ENCODE measurements around the gene EPS15.

DNA sequence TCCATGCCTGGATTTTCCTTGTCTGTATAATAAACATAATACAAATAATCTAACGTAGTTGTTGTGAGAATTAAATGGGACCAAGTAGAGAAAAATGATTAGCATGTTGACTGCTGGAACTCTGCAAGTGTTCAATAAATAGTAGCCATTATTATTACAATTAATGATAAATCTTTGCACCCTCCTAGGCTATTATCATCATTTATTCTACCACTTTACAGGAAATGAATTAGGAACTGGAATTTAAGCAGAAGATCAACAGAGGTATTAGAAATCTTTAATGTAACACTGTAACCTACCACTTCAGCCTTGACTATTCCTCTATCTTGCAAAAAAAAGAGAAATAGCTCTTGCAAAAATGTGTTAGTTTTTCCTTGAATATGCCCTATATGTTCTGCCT lies 126.8 kb downstream of the EPS15 start:
- TF ChIP-seq, protein P1, sequence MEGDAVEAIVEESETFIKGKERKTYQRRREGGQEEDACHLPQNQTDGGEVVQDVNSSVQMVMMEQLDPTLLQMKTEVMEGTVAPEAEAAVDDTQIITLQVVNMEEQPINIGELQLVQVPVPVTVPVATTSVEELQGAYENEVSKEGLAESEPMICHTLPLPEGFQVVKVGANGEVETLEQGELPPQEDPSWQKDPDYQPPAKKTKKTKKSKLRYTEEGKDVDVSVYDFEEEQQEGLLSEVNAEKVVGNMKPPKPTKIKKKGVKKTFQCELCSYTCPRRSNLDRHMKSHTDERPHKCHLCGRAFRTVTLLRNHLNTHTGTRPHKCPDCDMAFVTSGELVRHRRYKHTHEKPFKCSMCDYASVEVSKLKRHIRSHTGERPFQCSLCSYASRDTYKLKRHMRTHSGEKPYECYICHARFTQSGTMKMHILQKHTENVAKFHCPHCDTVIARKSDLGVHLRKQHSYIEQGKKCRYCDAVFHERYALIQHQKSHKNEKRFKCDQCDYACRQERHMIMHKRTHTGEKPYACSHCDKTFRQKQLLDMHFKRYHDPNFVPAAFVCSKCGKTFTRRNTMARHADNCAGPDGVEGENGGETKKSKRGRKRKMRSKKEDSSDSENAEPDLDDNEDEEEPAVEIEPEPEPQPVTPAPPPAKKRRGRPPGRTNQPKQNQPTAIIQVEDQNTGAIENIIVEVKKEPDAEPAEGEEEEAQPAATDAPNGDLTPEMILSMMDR (IDR thresholded peaks at IDR 0.05): no peak
- no peak for TF ChIP-seq POLR2A (IDR thresholded peaks at IDR 0.05)

Measured in lower leg skin (tissue), 3 donors.